Gastroesophageal sphincter (tissue), 4 donors: ENCODE data around the gene OGFR. TPM values are rescaled to one million over a fixed set of nuclear protein-coding genes. Genes with fewer than 3 reads are reported as not detected.

Experiments
- ATAC-seq: fragments of 150-250 bp; one replicate; pipeline ENCODE4 v1.9.1; 2016; ENCODE audit warnings: mild to moderate bottlenecking, moderate library complexity
- H3K27ac ChIP-seq, 4 donors: fragments of 200-600 bp; sonication (generic) in 3 of 4; 1 replicate in 3 of 4; 2 replicates in 1 of 4; pipeline ENCODE4 v1.5.1; 2016 to 2019
- H3K27me3 ChIP-seq: fragments of 200-600 bp; sonication (generic); one replicate; pipeline ENCODE4 v1.5.1; 2019
- H3K36me3 ChIP-seq, 2 donors: fragments of 200-600 bp; sonication (generic); one replicate each; pipeline ENCODE4 v1.5.1; 2019; ENCODE audit warnings: control low read depth in 1 of 2
- H3K4me1 ChIP-seq, 3 donors: fragments of 200-600 bp; sonication (generic); 1 replicate in 2 of 3; 2 replicates in 1 of 3; pipeline ENCODE4 v1.5.1; 2016 to 2019; ENCODE audit warnings: control low read depth in 2 of 3
- H3K4me3 ChIP-seq, 2 donors: fragments of 200-600 bp; sonication (generic); one replicate each; pipeline ENCODE4 v1.5.1; 2019; ENCODE audit warnings: mild to moderate bottlenecking in 1 of 2, moderate library complexity in 1 of 2
- H3K9me3 ChIP-seq, 3 donors: fragments of 200-600 bp; sonication (generic); one replicate each; pipeline ENCODE4 v1.5.1; 2017 to 2019; ENCODE audit warnings: control low read depth in 2 of 3
- CTCF ChIP-seq, 4 experiments: fragments of 200-600 bp in 2 of 4; fragments of 450-650 bp in 2 of 4; sonication (generic) in 1 of 4; IDR thresholded peaks; one replicate each; pipeline ENCODE4 v1.5.1; 2017 to 2019; ENCODE audit warnings: antibody characterized with exemption in 4 of 4, mild to moderate bottlenecking in 2 of 4, moderate library complexity in 2 of 4
- EP300 ChIP-seq: sonication (generic); formaldehyde crosslinking; IDR thresholded peaks from one replicate; pipeline ENCODE4 v1.6.1; 2017; ENCODE audit warnings: antibody characterized with exemption, mild to moderate bottlenecking
- POLR2A ChIP-seq, 2 donors: fragments of 450-650 bp; IDR thresholded peaks; one replicate each; pipeline ENCODE4 v1.6.1; 2017; ENCODE audit warnings: antibody characterized with exemption in 2 of 2, mild to moderate bottlenecking in 2 of 2, moderate library complexity in 1 of 2
- POLR2AphosphoS5 ChIP-seq: sonication (generic); formaldehyde crosslinking; IDR thresholded peaks from one replicate; pipeline ENCODE4 v1.6.1; 2017; ENCODE audit warnings: antibody characterized with exemption
- WGBS, 2 donors: methylation state at CpG; one replicate each; pipeline ENCODE4 v1.1.5; 2018; ENCODE audit warnings: low coverage in 1 of 2; 5-methylcytosine and 5-hydroxymethylcytosine counted together
- total RNA-seq, 4 donors: library from RNA; depleted of rRNA; stranded (reverse); fragments of >200 nt; gene quantifications; one replicate each; pipeline ENCODE4 v1.1.0, GENCODE V29; 2016

OGFR gene
- total RNA-seq, 4 donors from 2014 or later: 55.1 to 61.0 (median 58.9) TPM

- 63 to 85% methylated on average over 7 to 9 of the region's 14 CpGs for WGBS, 2 donors
- ATAC-seq: no peak
- no peaks in the 10 kb centered on the region for H3K36me3 ChIP-seq
- H3K27me3 ChIP-seq: peaks cover 37% of the 10 kb centered on the region
- H3K27ac ChIP-seq: no peak overlapping the region
- no peaks in the 10 kb centered on the region for H3K9me3 ChIP-seq
- H3K4me1 ChIP-seq: peaks cover 0 to 22% (median 0%) of the 10 kb centered on the region in 3 donors
- no peak for TF ChIP-seq CTCF (IDR thresholded peaks at IDR 0.05)
- TF ChIP-seq POLR2A (IDR thresholded peaks at IDR 0.05): no peak
- TF ChIP-seq EP300: no peak
- TF ChIP-seq POLR2AphosphoS5: no peak
- no peak overlapping the region for H3K4me3 ChIP-seq
Observed at GRCh38 chr20:62776692-62777527, 27.7 kb upstream of the OGFR start.

- Histone ChIP-seq H3K27me3 (peaks cover 37% of the 10 kb centered on the region), H3K36me3 (no peaks in the 10 kb centered on the region), H3K4me3 (no peak overlapping the region), H3K4me1 (peaks cover 0 to 18% (median 0%) of the 10 kb centered on the region in 3 donors), H3K27ac (no peak overlapping the region), H3K9me3 (no peaks in the 10 kb centered on the region)
- TF ChIP-seq POLR2AphosphoS5 (no peak), CTCF (IDR thresholded peaks at IDR 0.05) (no peak), POLR2A (IDR thresholded peaks at IDR 0.05) (no peak), EP300 (no peak)
- no CpG with 5 or more reads among the region's 8 CpGs for WGBS, 2 donors
- no peak for ATAC-seq
Observed at GRCh38 chr20:62777528-62777830, 27.2 kb upstream of the OGFR start.

- no peak for ATAC-seq
- TF ChIP-seq POLR2AphosphoS5 (no peak), EP300 (no peak)
- no peak overlapping the region for H3K4me3 ChIP-seq
- H3K4me1 ChIP-seq: peaks cover 0 to 17% (median 0%) of the 10 kb centered on the region in 3 donors
- 80 to 84% methylated on average over 2 to 4 of the region's 9 CpGs for WGBS, 2 donors
- H3K9me3 ChIP-seq: no peaks in the 10 kb centered on the region
- peaks cover 37% of the 10 kb centered on the region for H3K27me3 ChIP-seq
- no peaks in the 10 kb centered on the region for H3K36me3 ChIP-seq
- H3K27ac ChIP-seq: no peak overlapping the region
Observed at GRCh38 chr20:62778058-62778457, 26.6 kb upstream of the OGFR start.

- H3K4me3 ChIP-seq: no peak overlapping the region
- peaks cover 37% of the 10 kb centered on the region for H3K27me3 ChIP-seq
- H3K27ac ChIP-seq: no peak overlapping the region
- H3K36me3 ChIP-seq: no peaks in the 10 kb centered on the region
- no peak for TF ChIP-seq POLR2A (IDR thresholded peaks at IDR 0.05)
- TF ChIP-seq CTCF (IDR thresholded peaks at IDR 0.05): no peak
- no peak for TF ChIP-seq POLR2AphosphoS5
- TF ChIP-seq EP300: no peak
- H3K4me1 ChIP-seq: peaks cover 0 to 14% (median 0%) of the 10 kb centered on the region in 3 donors
- no peak for ATAC-seq
- 56% methylated on average over 3 of the region's 24 CpGs; no CpG with 5 or more reads in 1 of the 2 donors for WGBS, 2 donors
- H3K9me3 ChIP-seq: no peaks in the 10 kb centered on the region
Observed at GRCh38 chr20:62778601-62779416, 25.8 kb upstream of the OGFR start.

GRCh38 chr20:62779417-62779685, 25.3 kb upstream of the OGFR start:
- TF ChIP-seq CTCF (IDR thresholded peaks at IDR 0.05) (no peak), POLR2AphosphoS5 (no peak), EP300 (no peak), POLR2A (IDR thresholded peaks at IDR 0.05) (no peak)
- peaks cover 39% of the 10 kb centered on the region for H3K27me3 ChIP-seq
- no peaks in the 10 kb centered on the region for H3K9me3 ChIP-seq
- no peak overlapping the region for H3K27ac ChIP-seq
- H3K4me3 ChIP-seq: no peak overlapping the region
- ATAC-seq: no peak
- no peaks in the 10 kb centered on the region for H3K36me3 ChIP-seq
- WGBS, 2 donors: 73% methylated on average over 3 of the region's 7 CpGs; no CpG with 5 or more reads in 1 of the 2 donors
- peaks cover 0 to 9% (median 0%) of the 10 kb centered on the region in 3 donors for H3K4me1 ChIP-seq
